Measurements from ENCODE around the gene KANK2. TPM values are rescaled to one million over a fixed set of nuclear protein-coding genes. Genes with fewer than 3 reads are reported as not detected.

KANK2 gene
- total and polyA plus RNA-seq, 10 of the 15 experiments (the other 5 are each of a cell fraction or from before 2014, with no cell fraction given): 4.9 to 33.0 (median 21.0) TPM

DNA sequence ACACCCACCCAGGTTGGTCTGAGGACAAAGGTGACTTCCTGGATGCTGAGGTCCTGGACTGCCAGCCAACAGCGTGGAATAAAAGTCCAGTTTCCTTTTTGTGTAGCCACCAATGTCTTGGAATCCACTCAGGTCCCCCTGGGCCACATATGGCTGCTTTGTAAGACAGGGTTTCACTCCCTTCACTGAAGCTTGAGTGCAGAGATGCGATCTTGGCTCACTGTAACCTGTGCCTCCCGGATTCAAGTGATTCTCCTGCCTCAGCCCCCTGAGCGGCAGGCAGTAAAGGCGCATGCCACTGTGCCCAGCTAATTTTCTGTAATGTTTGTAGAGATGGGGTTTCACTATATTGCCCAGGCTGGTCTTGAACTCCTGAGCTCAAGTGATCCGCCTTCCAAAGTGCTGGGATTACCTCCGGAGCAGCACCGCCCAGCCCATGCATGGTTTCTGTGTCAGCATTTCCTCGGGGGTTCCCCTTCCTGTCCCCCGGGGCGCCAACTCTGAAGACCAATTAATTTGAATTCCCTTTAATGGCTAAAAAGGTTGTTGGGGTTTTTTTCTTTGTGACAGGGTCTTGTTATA, 17.5 kb downstream of the KANK2 start (continued):
- TF ChIP-seq, protein P1, sequence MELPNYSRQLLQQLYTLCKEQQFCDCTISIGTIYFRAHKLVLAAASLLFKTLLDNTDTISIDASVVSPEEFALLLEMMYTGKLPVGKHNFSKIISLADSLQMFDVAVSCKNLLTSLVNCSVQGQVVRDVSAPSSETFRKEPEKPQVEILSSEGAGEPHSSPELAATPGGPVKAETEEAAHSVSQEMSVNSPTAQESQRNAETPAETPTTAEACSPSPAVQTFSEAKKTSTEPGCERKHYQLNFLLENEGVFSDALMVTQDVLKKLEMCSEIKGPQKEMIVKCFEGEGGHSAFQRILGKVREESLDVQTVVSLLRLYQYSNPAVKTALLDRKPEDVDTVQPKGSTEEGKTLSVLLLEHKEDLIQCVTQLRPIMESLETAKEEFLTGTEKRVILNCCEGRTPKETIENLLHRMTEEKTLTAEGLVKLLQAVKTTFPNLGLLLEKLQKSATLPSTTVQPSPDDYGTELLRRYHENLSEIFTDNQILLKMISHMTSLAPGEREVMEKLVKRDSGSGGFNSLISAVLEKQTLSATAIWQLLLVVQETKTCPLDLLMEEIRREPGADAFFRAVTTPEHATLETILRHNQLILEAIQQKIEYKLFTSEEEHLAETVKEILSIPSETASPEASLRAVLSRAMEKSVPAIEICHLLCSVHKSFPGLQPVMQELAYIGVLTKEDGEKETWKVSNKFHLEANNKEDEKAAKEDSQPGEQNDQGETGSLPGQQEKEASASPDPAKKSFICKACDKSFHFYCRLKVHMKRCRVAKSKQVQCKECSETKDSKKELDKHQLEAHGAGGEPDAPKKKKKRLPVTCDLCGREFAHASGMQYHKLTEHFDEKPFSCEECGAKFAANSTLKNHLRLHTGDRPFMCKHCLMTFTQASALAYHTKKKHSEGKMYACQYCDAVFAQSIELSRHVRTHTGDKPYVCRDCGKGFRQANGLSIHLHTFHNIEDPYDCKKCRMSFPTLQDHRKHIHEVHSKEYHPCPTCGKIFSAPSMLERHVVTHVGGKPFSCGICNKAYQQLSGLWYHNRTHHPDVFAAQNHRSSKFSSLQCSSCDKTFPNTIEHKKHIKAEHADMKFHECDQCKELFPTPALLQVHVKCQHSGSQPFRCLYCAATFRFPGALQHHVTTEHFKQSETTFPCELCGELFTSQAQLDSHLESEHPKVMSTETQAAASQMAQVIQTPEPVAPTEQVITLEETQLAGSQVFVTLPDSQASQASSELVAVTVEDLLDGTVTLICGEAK (IDR thresholded peaks at IDR 0.05; ENCODE audit: borderline replicate concordance): no peak
- TF ChIP-seq MTA3 (IDR thresholded peaks at IDR 0.05; ENCODE audit: borderline replicate concordance, low read length): 0 out of 2 replicates have a peak, but pooled peaks have one; percentile 29
- TF ChIP-seq GATAD2B (conservative IDR thresholded peaks at IDR 0.05; ENCODE audit: low read depth): 0 out of 2 replicates have a peak, but pooled peaks have one; percentile 57
- TF ChIP-seq RUNX3 (IDR thresholded peaks at IDR 0.05; ENCODE audit: low read length): no peak
- TF ChIP-seq EGR1 (IDR thresholded peaks at IDR 0.05; ENCODE audit: borderline replicate concordance in 1 of 2, low read depth in 2 of 2, low read length in 2 of 2): no peak
- TF ChIP-seq WRNIP1 (IDR thresholded peaks at IDR 0.05; ENCODE audit: borderline replicate concordance, low read depth, low read length): no peak
- no peak for TF ChIP-seq ZZZ3 (IDR thresholded peaks at IDR 0.05; ENCODE audit: control insufficient read depth, insufficient read length, low read depth)
- no peak for TF ChIP-seq NFIC (IDR thresholded peaks at IDR 0.05; ENCODE audit: low read depth, low read length)
- no peak for TF ChIP-seq JUND (IDR thresholded peaks at IDR 0.05; ENCODE audit: low read depth, low read length)
- TF ChIP-seq LARP7 (IDR thresholded peaks at IDR 0.05): no peak
- TF ChIP-seq ATF7 (IDR thresholded peaks at IDR 0.05; ENCODE audit: low read depth): 0 out of 2 replicates have a peak, but pooled peaks have one; percentile 50
- 0 out of 2 replicates have a peak, but pooled peaks have one; percentile 37 for TF ChIP-seq NR2F1 (conservative IDR thresholded peaks at IDR 0.05)
- TF ChIP-seq, protein P2, sequence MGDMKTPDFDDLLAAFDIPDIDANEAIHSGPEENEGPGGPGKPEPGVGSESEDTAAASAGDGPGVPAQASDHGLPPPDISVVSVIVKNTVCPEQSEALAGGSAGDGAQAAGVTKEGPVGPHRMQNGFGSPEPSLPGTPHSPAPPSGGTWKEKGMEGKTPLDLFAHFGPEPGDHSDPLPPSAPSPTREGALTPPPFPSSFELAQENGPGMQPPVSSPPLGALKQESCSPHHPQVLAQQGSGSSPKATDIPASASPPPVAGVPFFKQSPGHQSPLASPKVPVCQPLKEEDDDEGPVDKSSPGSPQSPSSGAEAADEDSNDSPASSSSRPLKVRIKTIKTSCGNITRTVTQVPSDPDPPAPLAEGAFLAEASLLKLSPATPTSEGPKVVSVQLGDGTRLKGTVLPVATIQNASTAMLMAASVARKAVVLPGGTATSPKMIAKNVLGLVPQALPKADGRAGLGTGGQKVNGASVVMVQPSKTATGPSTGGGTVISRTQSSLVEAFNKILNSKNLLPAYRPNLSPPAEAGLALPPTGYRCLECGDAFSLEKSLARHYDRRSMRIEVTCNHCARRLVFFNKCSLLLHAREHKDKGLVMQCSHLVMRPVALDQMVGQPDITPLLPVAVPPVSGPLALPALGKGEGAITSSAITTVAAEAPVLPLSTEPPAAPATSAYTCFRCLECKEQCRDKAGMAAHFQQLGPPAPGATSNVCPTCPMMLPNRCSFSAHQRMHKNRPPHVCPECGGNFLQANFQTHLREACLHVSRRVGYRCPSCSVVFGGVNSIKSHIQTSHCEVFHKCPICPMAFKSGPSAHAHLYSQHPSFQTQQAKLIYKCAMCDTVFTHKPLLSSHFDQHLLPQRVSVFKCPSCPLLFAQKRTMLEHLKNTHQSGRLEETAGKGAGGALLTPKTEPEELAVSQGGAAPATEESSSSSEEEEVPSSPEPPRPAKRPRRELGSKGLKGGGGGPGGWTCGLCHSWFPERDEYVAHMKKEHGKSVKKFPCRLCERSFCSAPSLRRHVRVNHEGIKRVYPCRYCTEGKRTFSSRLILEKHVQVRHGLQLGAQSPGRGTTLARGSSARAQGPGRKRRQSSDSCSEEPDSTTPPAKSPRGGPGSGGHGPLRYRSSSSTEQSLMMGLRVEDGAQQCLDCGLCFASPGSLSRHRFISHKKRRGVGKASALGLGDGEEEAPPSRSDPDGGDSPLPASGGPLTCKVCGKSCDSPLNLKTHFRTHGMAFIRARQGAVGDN (IDR thresholded peaks at IDR 0.05): 0 out of 2 replicates have a peak, but pooled peaks have one; percentile 27
- TF ChIP-seq ZNF207 (IDR thresholded peaks at IDR 0.05; ENCODE audit: borderline replicate concordance): peak; percentile 48; the same call in 1 of the 2 replicates
- TF ChIP-seq HDAC6 (IDR thresholded peaks at IDR 0.05; ENCODE audit: unreplicated experiment): no peak
- TF ChIP-seq, protein P3, sequence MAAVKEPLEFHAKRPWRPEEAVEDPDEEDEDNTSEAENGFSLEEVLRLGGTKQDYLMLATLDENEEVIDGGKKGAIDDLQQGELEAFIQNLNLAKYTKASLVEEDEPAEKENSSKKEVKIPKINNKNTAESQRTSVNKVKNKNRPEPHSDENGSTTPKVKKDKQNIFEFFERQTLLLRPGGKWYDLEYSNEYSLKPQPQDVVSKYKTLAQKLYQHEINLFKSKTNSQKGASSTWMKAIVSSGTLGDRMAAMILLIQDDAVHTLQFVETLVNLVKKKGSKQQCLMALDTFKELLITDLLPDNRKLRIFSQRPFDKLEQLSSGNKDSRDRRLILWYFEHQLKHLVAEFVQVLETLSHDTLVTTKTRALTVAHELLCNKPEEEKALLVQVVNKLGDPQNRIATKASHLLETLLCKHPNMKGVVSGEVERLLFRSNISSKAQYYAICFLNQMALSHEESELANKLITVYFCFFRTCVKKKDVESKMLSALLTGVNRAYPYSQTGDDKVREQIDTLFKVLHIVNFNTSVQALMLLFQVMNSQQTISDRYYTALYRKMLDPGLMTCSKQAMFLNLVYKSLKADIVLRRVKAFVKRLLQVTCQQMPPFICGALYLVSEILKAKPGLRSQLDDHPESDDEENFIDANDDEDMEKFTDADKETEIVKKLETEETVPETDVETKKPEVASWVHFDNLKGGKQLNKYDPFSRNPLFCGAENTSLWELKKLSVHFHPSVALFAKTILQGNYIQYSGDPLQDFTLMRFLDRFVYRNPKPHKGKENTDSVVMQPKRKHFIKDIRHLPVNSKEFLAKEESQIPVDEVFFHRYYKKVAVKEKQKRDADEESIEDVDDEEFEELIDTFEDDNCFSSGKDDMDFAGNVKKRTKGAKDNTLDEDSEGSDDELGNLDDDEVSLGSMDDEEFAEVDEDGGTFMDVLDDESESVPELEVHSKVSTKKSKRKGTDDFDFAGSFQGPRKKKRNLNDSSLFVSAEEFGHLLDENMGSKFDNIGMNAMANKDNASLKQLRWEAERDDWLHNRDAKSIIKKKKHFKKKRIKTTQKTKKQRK (IDR thresholded peaks at IDR 0.05; ENCODE audit: low read depth, low read length): no peak
- TF ChIP-seq STAT1 (conservative IDR thresholded peaks at IDR 0.05): no peak
- no peak for TF ChIP-seq SUZ12 (IDR thresholded peaks at IDR 0.05; ENCODE audit: unreplicated experiment)
- TF ChIP-seq RELA (IDR thresholded peaks at IDR 0.05; ENCODE audit: borderline replicate concordance, partially characterized antibody): peak; percentile 75

Measured in GM12878 (cell line).